ENCODE results near the gene BST2. TPM values are rescaled to one million over a fixed set of nuclear protein-coding genes. Genes with fewer than 3 reads are reported as not detected.

Gene BST2
- 0.18 and 0.28 TPM in 2 replicates for total RNA-seq (2012; rRNA removed)
- 0.67 and 0.92 TPM in 2 replicates for polyA plus RNA-seq (2012; rRNA removed)
- polyA plus RNA-seq (2012; cell fraction: cytosol; rRNA removed): 0.78 and 2.3 TPM in 2 replicates
- polyA plus RNA-seq (2012; cell fraction: nucleus; rRNA removed; ENCODE audit: low replicate concordance): 0.34 and 0.96 TPM in 2 replicates
- Bru-seq, nascent RNA: percentile 37 among the genes with signal in this experiment
- percentile 35 among the genes with signal in this experiment for BruChase-seq, experiment 1, labeled RNA remaining after a 6-hour chase
- BruChase-seq, experiment 2, labeled RNA remaining after a 2-hour chase: percentile 27 among the genes with signal in this experiment
- long read RNA-seq, partial matches to known transcripts: 0 of 1 reads
- long read RNA-seq, other reads (novel, unspliced or antisense): 0 of 1 reads

DNA sequence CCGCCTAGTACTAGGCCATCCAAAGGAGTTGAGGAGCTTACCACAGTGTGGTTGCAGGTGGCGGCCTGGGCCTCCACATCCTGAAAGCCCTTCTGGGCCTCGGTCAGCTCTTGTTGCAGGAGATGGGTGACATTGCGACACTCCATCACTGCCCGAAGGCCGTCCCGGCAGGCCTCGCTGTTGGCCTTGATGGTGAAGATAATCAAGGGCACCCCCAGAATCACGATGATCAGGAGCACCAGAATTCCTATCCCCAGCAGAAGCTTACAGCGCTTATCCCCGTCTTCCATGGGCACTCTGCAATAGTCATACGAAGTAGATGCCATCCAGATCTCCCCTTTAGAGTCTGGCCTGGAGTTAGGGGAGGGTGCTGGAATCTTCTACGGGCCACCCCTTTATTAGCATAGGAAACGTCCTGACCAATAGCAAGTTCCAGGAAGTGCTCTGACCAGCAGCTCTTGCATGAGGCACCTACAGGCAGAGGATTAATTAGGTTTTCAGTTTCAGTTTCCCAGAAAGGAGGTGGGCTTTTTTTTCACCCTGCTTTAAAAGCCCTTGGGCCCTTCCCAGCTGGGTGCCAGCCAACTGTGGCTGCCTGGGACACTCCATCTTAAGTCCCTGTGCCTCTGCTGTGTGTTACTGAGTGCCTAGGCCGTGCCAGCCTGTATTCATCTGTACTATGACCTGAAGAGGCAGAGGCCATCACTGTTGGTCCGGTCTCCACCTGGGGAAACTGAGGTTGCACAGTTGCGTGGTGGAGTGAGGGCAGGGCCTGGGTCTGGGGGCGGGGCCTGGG is at the start of gene BST2:
BST2 (minus strand) TSS at position 381 of the 796 bp plus-strand sequence; CDS start at position 326, 55 bp downstream.
- Histone ChIP-seq H3K27me3 (ENCODE audit: control insufficient read depth, insufficient read depth, low read length) (no peaks in the 10 kb centered on the region), H3K27ac (ENCODE audit: insufficient read depth, low read length) (no peak within 1 kb of the TSS), H3K4me2 (ENCODE audit: low read depth, low read length) (no peak within 1 kb of the TSS), H3K18ac (ENCODE audit: low read depth, low read length) (no peak within 1 kb of the TSS), H2AK9ac (replicated peaks; ENCODE audit: low read depth, low read length, poor library complexity) (peak within 1 kb of the TSS; percentile 60), H2BK20ac (ENCODE audit: low read depth, low read length) (no peak within 1 kb of the TSS), H2BK120ac (ENCODE audit: low read depth, low read length) (no peak within 1 kb of the TSS), H2BK5ac (ENCODE audit: low read depth, low read length, poor library complexity, severe bottlenecking) (no peak within 1 kb of the TSS), H3K9ac (ENCODE audit: low read depth, low read length) (no peak within 1 kb of the TSS), H4K8ac (ENCODE audit: low read depth in 2 of 2, low read length in 2 of 2) (peak within 1 kb of the TSS; percentile 21 to 78; a peak in 2 of 4 replicates), H3K56ac (ENCODE audit: extremely low read depth, insufficient read depth, low read length) (no peak within 1 kb of the TSS), H3K9me3 (ENCODE audit: control insufficient read depth, insufficient read depth, low read length) (no peaks in the 10 kb centered on the region), H3K79me1 (ENCODE audit: low read depth in 1 of 2, low read length in 2 of 2) (no peaks in the 10 kb centered on the region), H2AFZ (replicated peaks; ENCODE audit: low read length, poor library complexity) (peak within 1 kb of the TSS; percentile 73), H2AK5ac (ENCODE audit: low read depth, low read length) (no peak within 1 kb of the TSS), H3K9me1 (ENCODE audit: insufficient read depth, low read length) (peaks cover 2% of the 10 kb centered on the region; the same call in 1 of the 2 replicates), H3K4me3 (ENCODE audit: insufficient read depth, low read depth, low read length) (no peak within 1 kb of the TSS), H3K23ac (ENCODE audit: low read depth, low read length) (no peak within 1 kb of the TSS), H4K20me1 (ENCODE audit: insufficient read depth, low read length) (no peaks in the 10 kb centered on the region), H3K4me1 (ENCODE audit: control insufficient read depth, insufficient read depth, low read length) (no peaks in the 10 kb centered on the region), H3K14ac (replicated peaks; ENCODE audit: low read depth, low read length) (no peak within 1 kb of the TSS), H3K4ac (ENCODE audit: low read depth, low read length) (no peak within 1 kb of the TSS), H4K5ac (ENCODE audit: low read depth, low read length) (peak within 1 kb of the TSS; percentile 70), H3K36me3 (ENCODE audit: control insufficient read depth, insufficient read depth, low read length) (no peaks in the 10 kb centered on the region), H2BK15ac (ENCODE audit: low read depth, low read length) (no peak within 1 kb of the TSS), H4K91ac (ENCODE audit: insufficient read depth, low read depth, low read length) (no peak within 1 kb of the TSS)
- peak; percentile 67 for TF ChIP-seq CEBPB (IDR thresholded peaks at IDR 0.05; ENCODE audit: low read depth, low read length)
- no peak for TF ChIP-seq RCOR1 (IDR thresholded peaks at IDR 0.05; ENCODE audit: insufficient replicate concordance, low read length)
- peak; percentile 92 for ATAC-seq (ENCODE audit: low read depth)
- no CpG with 5 or more reads among the region's 18 CpGs for WGBS, 2 experiments (ENCODE audit: extremely low coverage in 2 of 2, insufficient read length in 1 of 2)
- CTCF ChIA-PET: no interaction called here
- peak; percentile 37 for DNase-seq
- POLR2A ChIA-PET (ENCODE audit: unreplicated experiment): interaction anchor here (1.0 kb wide), 1 partner anchor 96 kb away, joined by 4 read pairs; the partner anchor contains the start of gene DDA1
- in situ Hi-C loops (cut with MboI; ENCODE audit: low sequenced_read_pairs): no loop called here
- dilution Hi-C loops (cut with HindIII; ENCODE audit: low sequenced_read_pairs, unreplicated experiment): no loop called here
- BruUV-seq (replicated peaks): no TSS peak
- intact Hi-C loops (cut with micrococcal nuclease): no loop called here

Data from IMR-90 (cell line).